ENCODE measurements around the gene ARHGAP4. TPM values are rescaled to one million over a fixed set of nuclear protein-coding genes. Genes with fewer than 3 reads are reported as not detected.

The ARHGAP4 gene
- total RNA-seq, result 94.3 TPM

GRCh38 chrX:153925739-153926551 lies at the start of gene ARHGAP4:
TSS of gene ARHGAP4 (minus strand) at chrX:153926264. CDS start at chrX:153926202, 62 bp downstream.
- TF ChIP-seq CTCF (IDR thresholded peaks at IDR 0.05), result no peak
- H3K27ac ChIP-seq, result peak within 1 kb of the TSS; percentile 92 to 97
- H3K9me3 ChIP-seq, result no peaks in the 10 kb centered on the region
- peak within 1 kb of the TSS; percentile 66 to 76 for H3K4me3 ChIP-seq
- H3K4me1 ChIP-seq, result peaks cover 8 to 11% of the 10 kb centered on the region in 2 donors
- intact Hi-C loops (cut with DNase I), result no loop called here
- no peak for DNase-seq (ENCODE audit: low spot score in 2 of 2)
- H3K27me3 ChIP-seq, result no peaks in the 10 kb centered on the region
- peaks cover 7 to 12% of the 10 kb centered on the region in 2 donors for H3K36me3 ChIP-seq

GRCh38 chrX:153974726-153975286 lies 48.7 kb upstream of the ARHGAP4 start:
- H3K27me3 ChIP-seq, result no peaks in the 10 kb centered on the region
- no peak overlapping the region for H3K4me3 ChIP-seq
- no peak for TF ChIP-seq CTCF (IDR thresholded peaks at IDR 0.05)
- no peaks in the 10 kb centered on the region for H3K9me3 ChIP-seq
- no peak for DNase-seq (ENCODE audit: low spot score in 2 of 2)
- intact Hi-C loops (cut with DNase I), result loop anchor here (5.0 kb wide), 1 partner anchor 567 kb away; no protein-coding TSS in a partner anchor
- H3K27ac ChIP-seq, result peak overlapping the region in 1 of 2 donors; percentile 99
- H3K36me3 ChIP-seq, result no peaks in the 10 kb centered on the region
- H3K4me1 ChIP-seq, result peaks cover 0 to 7% of the 10 kb centered on the region in 2 donors

GRCh38 chrX:153974003-153974725 lies 48.1 kb upstream of the ARHGAP4 start:
- Histone ChIP-seq H3K27me3 (no peaks in the 10 kb centered on the region), H3K36me3 (no peaks in the 10 kb centered on the region), H3K27ac (peak overlapping the region; percentile 98 to 99), H3K4me3 (peak overlapping the region; percentile 84 to 91), H3K4me1 (peaks cover 2 to 7% of the 10 kb centered on the region in 2 donors), H3K9me3 (no peaks in the 10 kb centered on the region)
- intact Hi-C loops (cut with DNase I), result loop anchor here (5.0 kb wide), 1 partner anchor 568 kb away; no protein-coding TSS in a partner anchor
- TF ChIP-seq CTCF (IDR thresholded peaks at IDR 0.05), result no peak
- peak in 1 of 2 donors; percentile 61 for DNase-seq (ENCODE audit: low spot score in 2 of 2)

GRCh38 chrX:153973127-153974002 lies 47.3 kb upstream of the ARHGAP4 start:
- intact Hi-C loops (cut with DNase I), result loop anchor here (5.0 kb wide), 1 partner anchor 569 kb away; no protein-coding TSS in a partner anchor
- no peaks in the 10 kb centered on the region for H3K9me3 ChIP-seq
- no peak for TF ChIP-seq CTCF (IDR thresholded peaks at IDR 0.05)
- no peaks in the 10 kb centered on the region for H3K27me3 ChIP-seq
- peaks cover 6 to 8% of the 10 kb centered on the region in 2 donors for H3K4me1 ChIP-seq
- peak overlapping the region; percentile 84 to 91 for H3K4me3 ChIP-seq
- H3K36me3 ChIP-seq, result no peaks in the 10 kb centered on the region
- peak in 1 of 2 donors; percentile 67 for DNase-seq (ENCODE audit: low spot score in 2 of 2)
- peak overlapping the region; percentile 98 to 99 for H3K27ac ChIP-seq
